Measurements from ENCODE around the gene ZGRF1. TPM values are rescaled to one million over a fixed set of nuclear protein-coding genes. Genes with fewer than 3 reads are reported as not detected.

The ZGRF1 gene
- total RNA-seq, 1 donor from 2014 or later, result 3.4 TPM

DNA sequence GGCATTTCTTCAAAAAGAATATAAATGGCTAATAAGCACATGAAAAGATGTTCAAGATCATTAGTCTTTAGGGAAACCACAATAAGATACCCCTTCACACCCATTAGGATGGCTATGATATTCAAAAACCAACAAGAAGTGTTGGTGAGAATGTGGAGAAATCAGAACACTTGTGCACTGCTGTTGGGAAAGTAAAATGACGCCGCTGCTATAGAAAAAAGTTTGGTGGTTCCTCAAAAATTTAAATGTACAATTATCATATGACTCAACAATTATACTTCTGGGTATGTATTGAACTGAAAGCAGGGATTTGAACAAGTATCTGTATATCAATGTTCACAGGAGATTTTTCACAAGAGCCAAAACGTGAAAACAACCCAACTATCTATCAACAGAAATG lies 91.4 kb downstream of the ZGRF1 start:
- H3K27ac ChIP-seq, result no peak overlapping the region
- H3K36me3 ChIP-seq, result no peaks in the 10 kb centered on the region
- no peak for TF ChIP-seq CTCF (IDR thresholded peaks at IDR 0.05)
- DNase-seq, result no peak
- H3K4me1 ChIP-seq, result no peaks in the 10 kb centered on the region
- H3K9me3 ChIP-seq, result no peaks in the 10 kb centered on the region
- no peak for ATAC-seq
- no peak overlapping the region for H3K4me3 ChIP-seq
- intact Hi-C loops (cut with DNase I), result no loop called here
- H3K27me3 ChIP-seq, result no peaks in the 10 kb centered on the region

DNA sequence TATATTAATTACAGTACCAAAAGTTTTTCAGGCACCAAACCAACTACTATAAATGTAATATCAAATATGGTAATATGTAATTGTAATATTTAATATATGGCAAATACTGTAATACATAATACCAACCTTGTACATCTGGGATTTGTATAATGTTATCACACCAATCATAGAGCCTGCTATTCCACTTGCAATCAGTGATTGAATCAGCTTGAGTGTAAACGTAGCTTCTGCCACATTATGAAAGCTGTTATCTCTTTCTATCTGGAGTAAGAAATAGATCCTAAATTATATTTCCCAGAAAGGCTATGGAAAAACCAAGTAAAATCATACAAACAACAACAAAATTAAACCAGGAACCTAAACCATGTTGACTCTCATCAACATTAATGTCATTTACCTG lies 96.0 kb downstream of the ZGRF1 start:
- intact Hi-C loops (cut with DNase I), result no loop called here
- Histone ChIP-seq H3K27ac (no peak overlapping the region), H3K36me3 (no peaks in the 10 kb centered on the region), H3K9me3 (no peaks in the 10 kb centered on the region), H3K4me1 (no peaks in the 10 kb centered on the region), H3K27me3 (no peaks in the 10 kb centered on the region), H3K4me3 (no peak overlapping the region)
- no peak for DNase-seq
- TF ChIP-seq CTCF (IDR thresholded peaks at IDR 0.05), result no peak
- ATAC-seq, result no peak

GRCh38 chr4:112536123-112536522 lies 100.6 kb downstream of the ZGRF1 start:
- DNase-seq (no peak), ATAC-seq (no peak)
- Histone ChIP-seq H3K27me3 (no peaks in the 10 kb centered on the region), H3K36me3 (no peaks in the 10 kb centered on the region), H3K4me1 (no peaks in the 10 kb centered on the region), H3K9me3 (no peaks in the 10 kb centered on the region), H3K27ac (no peak overlapping the region), H3K4me3 (no peak overlapping the region)
- TF ChIP-seq CTCF (IDR thresholded peaks at IDR 0.05), result no peak
- intact Hi-C loops (cut with DNase I), result no loop called here

GRCh38 chr4:112532267-112532666 lies 104.4 kb downstream of the ZGRF1 start:
- no peak for DNase-seq
- H3K4me1 ChIP-seq, result no peaks in the 10 kb centered on the region
- H3K36me3 ChIP-seq, result no peaks in the 10 kb centered on the region
- H3K27ac ChIP-seq, result no peak overlapping the region
- no peak for TF ChIP-seq CTCF (IDR thresholded peaks at IDR 0.05)
- peaks cover 10% of the 10 kb centered on the region for H3K27me3 ChIP-seq
- intact Hi-C loops (cut with DNase I), result no loop called here
- H3K4me3 ChIP-seq, result no peak overlapping the region
- no peak for ATAC-seq
- no peaks in the 10 kb centered on the region for H3K9me3 ChIP-seq

GRCh38 chr4:112531146-112531545 lies 105.6 kb downstream of the ZGRF1 start:
- no peak for ATAC-seq
- Histone ChIP-seq H3K27ac (no peak overlapping the region), H3K27me3 (peaks cover 17% of the 10 kb centered on the region), H3K4me1 (no peaks in the 10 kb centered on the region), H3K4me3 (no peak overlapping the region), H3K36me3 (no peaks in the 10 kb centered on the region), H3K9me3 (no peaks in the 10 kb centered on the region)
- intact Hi-C loops (cut with DNase I), result no loop called here
- DNase-seq, result no peak
- TF ChIP-seq CTCF (IDR thresholded peaks at IDR 0.05), result no peak

DNA sequence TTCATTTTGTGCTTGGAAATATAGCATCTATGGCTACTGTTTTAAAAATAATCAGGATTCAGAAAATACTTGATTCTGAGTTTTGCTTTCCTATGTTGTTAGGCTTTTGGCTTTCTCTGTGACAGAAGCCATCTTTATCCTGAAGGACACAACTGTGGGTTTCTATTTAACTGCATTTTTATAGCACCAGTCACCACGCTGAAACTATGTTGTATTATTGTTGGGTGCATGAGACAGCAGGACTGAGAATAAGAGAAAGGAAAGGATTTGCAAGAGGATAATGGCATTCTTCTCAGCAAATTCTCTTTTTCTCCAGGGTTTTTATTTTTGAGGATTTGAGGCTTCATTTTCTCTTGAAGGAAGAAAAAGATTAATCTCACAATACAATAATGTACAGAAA lies 110.6 kb downstream of the ZGRF1 start:
- no peaks in the 10 kb centered on the region for H3K36me3 ChIP-seq
- H3K27me3 ChIP-seq, result peaks cover 56% of the 10 kb centered on the region
- DNase-seq, result no peak
- H3K9me3 ChIP-seq, result no peaks in the 10 kb centered on the region
- peaks cover 14% of the 10 kb centered on the region for H3K4me1 ChIP-seq
- intact Hi-C loops (cut with DNase I), result loop anchor here (10.0 kb wide), 1 partner anchor 201 kb away; no protein-coding TSS in a partner anchor
- TF ChIP-seq CTCF (IDR thresholded peaks at IDR 0.05), result no peak
- ATAC-seq, result no peak
- no peak overlapping the region for H3K27ac ChIP-seq
- no peak overlapping the region for H3K4me3 ChIP-seq
